ENCODE measurements around the gene SMYD1. TPM values are rescaled to one million over a fixed set of nuclear protein-coding genes. Genes with fewer than 3 reads are reported as not detected.

Gene SMYD1
- total RNA-seq, 2 experiments from 2014 or later: not detected

DNA sequence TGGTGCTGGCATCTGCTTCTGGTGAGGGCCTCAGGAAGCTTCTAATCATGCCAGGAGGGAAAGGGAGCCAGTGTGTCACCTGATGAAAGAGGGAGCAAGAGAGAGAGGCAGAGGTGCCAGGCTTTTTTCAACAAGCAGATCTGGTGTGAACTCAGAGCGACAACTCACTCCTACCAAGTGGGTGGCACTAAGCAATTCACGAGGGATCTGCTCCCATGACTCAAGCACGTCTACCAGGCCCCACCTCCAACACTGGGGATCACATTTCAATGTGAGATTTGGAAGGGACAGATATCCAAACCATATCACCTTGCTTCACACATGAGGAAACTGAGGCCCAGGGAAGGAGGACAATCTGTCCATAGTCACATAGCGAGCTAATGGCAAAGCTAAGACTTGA is 41.2 kb downstream of the SMYD1 start:
- Mint-ChIP-seq H3K27me3 (peaks cover 4% of the 10 kb centered on the region), H3K9me3 (no peaks in the 10 kb centered on the region), H3K36me3 (ENCODE audit: low read depth) (no peaks in the 10 kb centered on the region), H3K27ac (no peak overlapping the region), H3K4me3 (no peak overlapping the region), H3K4me1 (ENCODE audit: low read depth) (no peaks in the 10 kb centered on the region)
- intact Hi-C loops (cut with DNase I, micrococcal nuclease): no loop called here
- CTCF ChIA-PET: no interaction called here
- H3K4me3 ChIP-seq (ENCODE audit: low read length): no peak overlapping the region
- POLR2A ChIA-PET: no interaction called here
- no peaks in the 10 kb centered on the region for H3K27me3 ChIP-seq (ENCODE audit: control insufficient read depth in 1 of 2, insufficient read depth in 2 of 2, low read length in 2 of 2)
- H3K9me3 ChIP-seq (ENCODE audit: control insufficient read depth in 1 of 2, insufficient read depth in 1 of 2, low read length in 2 of 2): peaks cover 0 to 8% of the 10 kb centered on the region in 2 experiments
- no peaks in the 10 kb centered on the region for H3K4me1 ChIP-seq (ENCODE audit: insufficient read depth, low read length)
- TF ChIP-seq, protein P1, sequence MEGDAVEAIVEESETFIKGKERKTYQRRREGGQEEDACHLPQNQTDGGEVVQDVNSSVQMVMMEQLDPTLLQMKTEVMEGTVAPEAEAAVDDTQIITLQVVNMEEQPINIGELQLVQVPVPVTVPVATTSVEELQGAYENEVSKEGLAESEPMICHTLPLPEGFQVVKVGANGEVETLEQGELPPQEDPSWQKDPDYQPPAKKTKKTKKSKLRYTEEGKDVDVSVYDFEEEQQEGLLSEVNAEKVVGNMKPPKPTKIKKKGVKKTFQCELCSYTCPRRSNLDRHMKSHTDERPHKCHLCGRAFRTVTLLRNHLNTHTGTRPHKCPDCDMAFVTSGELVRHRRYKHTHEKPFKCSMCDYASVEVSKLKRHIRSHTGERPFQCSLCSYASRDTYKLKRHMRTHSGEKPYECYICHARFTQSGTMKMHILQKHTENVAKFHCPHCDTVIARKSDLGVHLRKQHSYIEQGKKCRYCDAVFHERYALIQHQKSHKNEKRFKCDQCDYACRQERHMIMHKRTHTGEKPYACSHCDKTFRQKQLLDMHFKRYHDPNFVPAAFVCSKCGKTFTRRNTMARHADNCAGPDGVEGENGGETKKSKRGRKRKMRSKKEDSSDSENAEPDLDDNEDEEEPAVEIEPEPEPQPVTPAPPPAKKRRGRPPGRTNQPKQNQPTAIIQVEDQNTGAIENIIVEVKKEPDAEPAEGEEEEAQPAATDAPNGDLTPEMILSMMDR (IDR thresholded peaks at IDR 0.05): no peak
- no peak overlapping the region for H3K27ac ChIP-seq (ENCODE audit: low read depth in 1 of 2, low read length in 2 of 2)
- ATAC-seq (ENCODE audit: poor library complexity) (no peak), DNase-seq (no peak)
- no peaks in the 10 kb centered on the region for H3K36me3 ChIP-seq (ENCODE audit: insufficient read depth, low read length)

DNA sequence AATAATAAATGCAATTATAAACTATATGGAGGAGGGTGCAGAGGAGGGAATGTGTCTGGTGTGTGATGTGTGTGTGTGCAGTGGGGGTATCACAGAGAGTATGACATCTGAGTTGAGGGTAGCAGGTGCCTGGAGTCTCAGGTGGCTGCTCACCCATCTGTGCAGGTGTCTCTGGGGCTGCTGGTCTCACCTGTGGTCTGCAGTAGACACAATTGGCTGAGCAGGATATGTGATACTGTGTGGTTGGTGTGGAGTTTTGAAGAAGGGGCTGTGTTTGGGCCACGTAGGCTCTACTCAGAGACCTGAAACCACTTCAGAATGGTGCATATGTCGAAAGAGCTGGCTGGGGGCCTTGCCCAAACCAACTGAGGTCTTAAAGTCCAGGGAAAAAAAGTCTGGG is 43.2 kb downstream of the SMYD1 start:
- H3K9me3 Mint-ChIP-seq: no peaks in the 10 kb centered on the region
- H3K9me3 ChIP-seq (ENCODE audit: control insufficient read depth in 1 of 2, insufficient read depth in 1 of 2, low read length in 2 of 2): peaks cover 0 to 8% of the 10 kb centered on the region in 2 experiments
- TF ChIP-seq, protein P1 (IDR thresholded peaks at IDR 0.05): no peak
- intact Hi-C loops (cut with DNase I, micrococcal nuclease): no loop called here
- H3K36me3 ChIP-seq (ENCODE audit: insufficient read depth, low read length): no peaks in the 10 kb centered on the region
- no peak for ATAC-seq (ENCODE audit: poor library complexity)
- H3K4me3 Mint-ChIP-seq: no peak overlapping the region
- ChIA-PET POLR2A (no interaction called here), CTCF (no interaction called here)
- no peak overlapping the region for H3K27ac ChIP-seq (ENCODE audit: low read depth in 1 of 2, low read length in 2 of 2)
- H3K4me1 Mint-ChIP-seq (ENCODE audit: low read depth): no peaks in the 10 kb centered on the region
- H3K4me3 ChIP-seq (ENCODE audit: low read length): no peak overlapping the region
- H3K27ac Mint-ChIP-seq: no peak overlapping the region
- no peaks in the 10 kb centered on the region for H3K36me3 Mint-ChIP-seq (ENCODE audit: low read depth)
- peaks cover 3% of the 10 kb centered on the region for H3K27me3 Mint-ChIP-seq
- no peak for DNase-seq
- H3K4me1 ChIP-seq (ENCODE audit: insufficient read depth, low read length): no peaks in the 10 kb centered on the region
- peaks cover 0 to 2% of the 10 kb centered on the region in 2 experiments for H3K27me3 ChIP-seq (ENCODE audit: control insufficient read depth in 1 of 2, insufficient read depth in 2 of 2, low read length in 2 of 2)

DNA sequence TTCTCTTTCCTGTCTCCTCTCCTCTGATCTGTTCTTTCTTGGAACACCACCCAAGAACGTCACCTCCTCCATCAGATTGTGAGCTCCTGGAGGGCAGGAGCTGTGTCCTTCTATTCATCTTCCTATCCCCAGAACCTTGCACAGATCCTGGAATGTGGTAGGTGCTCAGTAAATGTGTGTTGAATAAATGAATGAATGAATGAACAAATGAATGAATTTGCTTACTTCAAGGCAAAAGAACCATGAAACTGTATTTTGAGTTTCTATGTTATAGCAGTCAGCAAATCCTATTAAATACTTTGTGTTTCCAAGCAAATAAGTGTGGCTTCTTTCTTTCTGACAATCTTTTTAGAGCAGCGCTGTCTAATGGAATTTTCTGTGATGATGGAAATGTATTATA is 45.4 kb downstream of the SMYD1 start:
- TF ChIP-seq, protein P1 (IDR thresholded peaks at IDR 0.05): no peak
- H3K36me3 Mint-ChIP-seq (ENCODE audit: low read depth): no peaks in the 10 kb centered on the region
- no peak overlapping the region for H3K4me3 ChIP-seq (ENCODE audit: low read length)
- no peaks in the 10 kb centered on the region for H3K4me1 ChIP-seq (ENCODE audit: insufficient read depth, low read length)
- no peak overlapping the region for H3K27ac Mint-ChIP-seq
- no peak for DNase-seq
- H3K36me3 ChIP-seq (ENCODE audit: insufficient read depth, low read length): no peaks in the 10 kb centered on the region
- no peaks in the 10 kb centered on the region for H3K27me3 Mint-ChIP-seq
- H3K4me1 Mint-ChIP-seq (ENCODE audit: low read depth): no peaks in the 10 kb centered on the region
- H3K9me3 Mint-ChIP-seq: no peaks in the 10 kb centered on the region
- ChIA-PET POLR2A (no interaction called here), CTCF (no interaction called here)
- H3K27me3 ChIP-seq (ENCODE audit: control insufficient read depth in 1 of 2, insufficient read depth in 2 of 2, low read length in 2 of 2): peaks cover 0 to 2% of the 10 kb centered on the region in 2 experiments
- intact Hi-C loops (cut with DNase I, micrococcal nuclease): no loop called here
- no peak for ATAC-seq (ENCODE audit: poor library complexity)
- H3K27ac ChIP-seq (ENCODE audit: low read depth in 1 of 2, low read length in 2 of 2): no peak overlapping the region
- H3K9me3 ChIP-seq (ENCODE audit: control insufficient read depth in 1 of 2, insufficient read depth in 1 of 2, low read length in 2 of 2): peaks cover 0 to under 1% of the 10 kb centered on the region in 2 experiments
- no peak overlapping the region for H3K4me3 Mint-ChIP-seq
